OCI-LY1 (cell line): ENCODE measurements around the gene OXTR.

Source experiments
- H2AFZ ChIP-seq: fragments of 200-600 bp; sonication (generic), shearing (Covaris generic); 2 replicates; pipeline ENCODE4 v1.6.0; 2014; ENCODE audit warnings: antibody characterized with exemption, mild to moderate bottlenecking, low read length
- H3F3A ChIP-seq: fragments of 200-600 bp; sonication (generic), shearing (Covaris generic); 2 replicates; pipeline ENCODE4 v1.6.0; 2014; ENCODE audit warnings: mild to moderate bottlenecking, antibody characterized with exemption, low read length, moderate library complexity; ENCODE audit not compliant: insufficient read depth
- H3K27ac ChIP-seq: fragments of 200-600 bp; sonication (generic); 2 replicates; pipeline ENCODE4 v1.5.1; 2014; ENCODE audit warnings: low read length, mixed run types, mild to moderate bottlenecking, low read depth; ENCODE audit not compliant: poor library complexity, severe bottlenecking
- H3K27me3 ChIP-seq: fragments of 200-600 bp; sonication (generic); 2 replicates; pipeline ENCODE4 v1.6.0; 2014; ENCODE audit warnings: antibody characterized with exemption, mild to moderate bottlenecking, low read length, moderate library complexity; ENCODE audit not compliant: insufficient read depth
- H3K36me3 ChIP-seq: fragments of 200-600 bp; sonication (generic); 2 replicates; pipeline ENCODE4 v1.6.1; 2014; ENCODE audit warnings: mild to moderate bottlenecking, antibody characterized with exemption, low read length, moderate library complexity, mixed read lengths; ENCODE audit not compliant: insufficient read depth
- H3K4me1 ChIP-seq: fragments of 200-600 bp; sonication (generic); 2 replicates; pipeline ENCODE4 v1.5.1; 2014; ENCODE audit warnings: mild to moderate bottlenecking, low read length, moderate library complexity; ENCODE audit not compliant: insufficient read depth, severe bottlenecking
- H3K4me2 ChIP-seq: fragments of 200-600 bp; sonication (generic), shearing (Covaris generic); 2 replicates; pipeline ENCODE4 v1.6.1; 2014; ENCODE audit warnings: low read length
- H3K4me3 ChIP-seq: fragments of 200-600 bp; sonication (generic); 2 replicates; pipeline ENCODE4 v1.5.1; 2014; ENCODE audit warnings: low read length, low read depth, mild to moderate bottlenecking, mixed read lengths; ENCODE audit not compliant: poor library complexity, severe bottlenecking
- H3K79me2 ChIP-seq: fragments of 200-600 bp; shearing (Covaris generic); 2 replicates; pipeline ENCODE4 v1.6.1; 2016; ENCODE audit warnings: mixed run types, low read length, mixed read lengths; ENCODE audit not compliant: insufficient read depth
- H3K9ac ChIP-seq: fragments of 200-600 bp; sonication (generic), shearing (Covaris generic); 2 replicates; pipeline ENCODE4 v1.6.1; 2014; ENCODE audit warnings: mild to moderate bottlenecking, low read length, mixed read lengths
- H3K9me2 ChIP-seq: fragments of 200-600 bp; sonication (generic), shearing (Covaris generic); 2 replicates; pipeline ENCODE4 v1.6.1; 2014; ENCODE audit warnings: low read depth, mild to moderate bottlenecking, low read length, mixed read lengths
- H3K9me3 ChIP-seq: fragments of 200-600 bp; shearing (Covaris generic); 2 replicates; pipeline ENCODE4 v1.6.1; 2014; ENCODE audit warnings: low read length, mixed read lengths
- H4K20me1 ChIP-seq: fragments of 200-600 bp; sonication (generic), shearing (Covaris generic); 2 replicates; pipeline ENCODE4 v1.6.0; 2016; ENCODE audit warnings: mild to moderate bottlenecking, low read length; ENCODE audit not compliant: insufficient read depth
- EZH2 ChIP-seq: fragments of 200-600 bp; sonication (generic), shearing (Covaris generic); IDR thresholded peaks from 2 replicates; pipeline ENCODE4 v1.8.0; 2017; ENCODE audit warnings: borderline replicate concordance, mixed run types, mild to moderate bottlenecking, antibody characterized with exemption, low read length, moderate library complexity, mixed read lengths
- TF ChIP-seq, protein P1 (sequence below): fragments of 200-600 bp; sonication (generic), shearing (Covaris generic); IDR thresholded peaks from 2 replicates; pipeline ENCODE4 v1.5.1; 2017; ENCODE audit warnings: mild to moderate bottlenecking, antibody characterized with exemption, low read length, moderate library complexity, mixed read lengths

Gene OXTR

DNA sequence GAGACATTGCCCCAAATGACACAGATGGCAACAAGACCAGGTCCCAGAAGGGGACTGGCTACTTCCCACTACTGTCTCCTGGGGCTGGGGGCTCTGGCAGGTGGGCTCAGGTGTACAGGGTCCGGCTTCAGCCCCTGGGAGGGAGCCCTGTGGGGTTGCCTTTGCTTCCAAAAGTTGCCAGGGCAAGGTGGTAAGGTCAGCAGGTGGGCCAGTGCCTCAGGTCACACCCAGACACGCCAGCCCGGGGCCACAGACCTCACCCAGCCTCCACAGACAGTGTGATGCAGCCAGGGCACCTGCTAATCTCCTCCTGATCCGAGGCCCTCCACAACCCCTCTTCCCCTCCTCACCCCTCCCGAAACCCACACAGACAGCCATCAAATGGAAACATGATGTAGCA is 7.5 kb downstream of the OXTR start:
- Histone ChIP-seq H3K4me2 (no peak overlapping the region), H3K9me3 (no peaks in the 10 kb centered on the region), H3K9ac (no peak overlapping the region), H3K36me3 (no peaks in the 10 kb centered on the region), H2AFZ (no peak overlapping the region), H3K79me2 (no peaks in the 10 kb centered on the region), H3K4me3 (no peak overlapping the region), H3K27ac (no peak overlapping the region), H3K4me1 (no peaks in the 10 kb centered on the region), H4K20me1 (no peaks in the 10 kb centered on the region), H3F3A (no peaks in the 10 kb centered on the region), H3K27me3 (no peaks in the 10 kb centered on the region), H3K9me2 (no peaks in the 10 kb centered on the region)
- TF ChIP-seq, protein P1, sequence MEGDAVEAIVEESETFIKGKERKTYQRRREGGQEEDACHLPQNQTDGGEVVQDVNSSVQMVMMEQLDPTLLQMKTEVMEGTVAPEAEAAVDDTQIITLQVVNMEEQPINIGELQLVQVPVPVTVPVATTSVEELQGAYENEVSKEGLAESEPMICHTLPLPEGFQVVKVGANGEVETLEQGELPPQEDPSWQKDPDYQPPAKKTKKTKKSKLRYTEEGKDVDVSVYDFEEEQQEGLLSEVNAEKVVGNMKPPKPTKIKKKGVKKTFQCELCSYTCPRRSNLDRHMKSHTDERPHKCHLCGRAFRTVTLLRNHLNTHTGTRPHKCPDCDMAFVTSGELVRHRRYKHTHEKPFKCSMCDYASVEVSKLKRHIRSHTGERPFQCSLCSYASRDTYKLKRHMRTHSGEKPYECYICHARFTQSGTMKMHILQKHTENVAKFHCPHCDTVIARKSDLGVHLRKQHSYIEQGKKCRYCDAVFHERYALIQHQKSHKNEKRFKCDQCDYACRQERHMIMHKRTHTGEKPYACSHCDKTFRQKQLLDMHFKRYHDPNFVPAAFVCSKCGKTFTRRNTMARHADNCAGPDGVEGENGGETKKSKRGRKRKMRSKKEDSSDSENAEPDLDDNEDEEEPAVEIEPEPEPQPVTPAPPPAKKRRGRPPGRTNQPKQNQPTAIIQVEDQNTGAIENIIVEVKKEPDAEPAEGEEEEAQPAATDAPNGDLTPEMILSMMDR, result no peak
- no peak for TF ChIP-seq EZH2

DNA sequence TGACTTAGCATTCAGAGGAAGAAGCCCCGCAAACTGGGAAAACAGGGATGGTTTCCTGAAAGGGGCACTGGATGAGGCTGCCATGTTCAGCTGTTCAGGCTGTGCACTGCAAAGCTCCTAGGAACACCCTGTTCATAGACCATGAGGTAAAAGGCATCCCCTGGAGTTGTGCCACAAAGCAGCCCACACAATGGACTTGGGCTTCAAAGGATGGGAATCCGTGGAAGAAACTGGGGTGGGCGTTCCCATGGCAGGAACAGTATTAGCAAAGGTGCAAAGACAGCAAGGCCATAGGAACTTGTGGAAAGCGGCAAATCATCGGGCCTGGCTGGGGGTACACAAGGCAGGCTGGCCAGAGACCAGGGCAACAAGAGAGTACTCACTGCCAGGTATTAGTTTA is 8.9 kb downstream of the OXTR start:
- H3K27me3 ChIP-seq, result no peaks in the 10 kb centered on the region
- no peaks in the 10 kb centered on the region for H3K4me1 ChIP-seq
- H3K27ac ChIP-seq, result no peak overlapping the region
- H3K4me3 ChIP-seq, result no peak overlapping the region
- no peaks in the 10 kb centered on the region for H3F3A ChIP-seq
- no peaks in the 10 kb centered on the region for H3K79me2 ChIP-seq
- no peak for TF ChIP-seq EZH2
- TF ChIP-seq, protein P1, result no peak
- no peak overlapping the region for H2AFZ ChIP-seq
- no peaks in the 10 kb centered on the region for H4K20me1 ChIP-seq
- no peaks in the 10 kb centered on the region for H3K9me2 ChIP-seq
- H3K9ac ChIP-seq, result no peak overlapping the region
- H3K4me2 ChIP-seq, result no peak overlapping the region
- no peaks in the 10 kb centered on the region for H3K9me3 ChIP-seq
- H3K36me3 ChIP-seq, result no peaks in the 10 kb centered on the region

DNA sequence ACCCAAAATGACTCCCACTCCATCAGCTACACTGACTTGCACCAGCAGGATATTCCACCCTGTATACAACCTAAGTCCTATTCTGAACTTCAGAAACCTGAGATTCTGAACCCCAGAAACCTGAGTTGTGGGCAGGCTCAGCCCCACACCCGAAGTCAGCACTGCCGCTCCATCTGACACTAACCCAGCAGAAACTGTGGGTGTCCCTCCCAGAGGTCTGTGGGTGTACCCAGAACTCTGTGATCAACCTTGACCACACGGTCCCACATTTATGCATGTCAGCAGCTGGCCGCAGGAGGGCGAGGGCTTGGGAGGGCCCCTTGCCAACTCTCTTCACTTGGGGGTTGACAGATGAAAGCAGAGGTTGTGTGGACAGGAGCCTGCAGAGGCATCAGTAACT is 9.3 kb downstream of the OXTR start:
- no peaks in the 10 kb centered on the region for H4K20me1 ChIP-seq
- no peaks in the 10 kb centered on the region for H3K79me2 ChIP-seq
- H3K4me1 ChIP-seq, result no peaks in the 10 kb centered on the region
- no peaks in the 10 kb centered on the region for H3K27me3 ChIP-seq
- H3K9me2 ChIP-seq, result no peaks in the 10 kb centered on the region
- no peaks in the 10 kb centered on the region for H3K9me3 ChIP-seq
- no peak for TF ChIP-seq EZH2
- H3K27ac ChIP-seq, result no peak overlapping the region
- no peaks in the 10 kb centered on the region for H3F3A ChIP-seq
- H2AFZ ChIP-seq, result no peak overlapping the region
- no peaks in the 10 kb centered on the region for H3K36me3 ChIP-seq
- no peak overlapping the region for H3K9ac ChIP-seq
- H3K4me3 ChIP-seq, result no peak overlapping the region
- no peak overlapping the region for H3K4me2 ChIP-seq

DNA sequence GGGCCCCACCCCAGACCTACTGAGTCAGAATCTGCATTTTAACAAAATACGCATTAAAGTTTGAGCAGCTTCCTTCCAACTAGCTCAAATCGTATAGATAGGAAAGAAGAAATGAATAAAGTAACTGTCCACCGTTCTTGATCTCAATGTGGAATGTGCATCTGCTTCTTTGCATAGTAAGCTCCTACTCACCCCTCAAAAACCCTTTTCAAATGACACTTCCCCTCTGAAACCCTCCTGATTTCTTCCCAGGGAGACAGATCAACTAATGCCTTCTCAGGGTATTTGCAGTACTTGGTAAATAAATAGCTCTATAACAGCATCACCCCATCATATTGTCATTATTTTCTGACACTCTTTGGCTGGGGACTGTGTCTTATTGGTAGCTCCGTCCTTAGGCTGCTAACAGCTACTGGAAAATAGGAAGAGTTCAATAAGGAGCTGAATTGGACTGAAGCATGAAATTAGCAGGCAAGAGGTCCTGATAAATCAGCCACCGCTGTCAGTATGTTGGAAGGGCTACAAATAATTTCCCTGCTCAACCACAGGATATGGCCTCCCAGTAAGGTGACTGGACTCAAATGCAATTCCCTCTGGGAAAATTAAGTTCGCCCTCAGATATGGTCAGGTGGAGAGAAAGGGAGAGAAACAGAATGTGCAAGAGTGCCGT is 10.2 kb downstream of the OXTR start:
- no peaks in the 10 kb centered on the region for H3K4me1 ChIP-seq
- H3K27me3 ChIP-seq, result no peaks in the 10 kb centered on the region
- H3F3A ChIP-seq, result no peaks in the 10 kb centered on the region
- H3K9me2 ChIP-seq, result no peaks in the 10 kb centered on the region
- H3K9ac ChIP-seq, result no peak overlapping the region
- no peaks in the 10 kb centered on the region for H3K36me3 ChIP-seq
- H2AFZ ChIP-seq, result no peak overlapping the region
- no peak overlapping the region for H3K27ac ChIP-seq
- H4K20me1 ChIP-seq, result no peaks in the 10 kb centered on the region
- TF ChIP-seq, protein P1, result no peak
- TF ChIP-seq EZH2, result no peak
- H3K4me3 ChIP-seq, result no peak overlapping the region
- H3K79me2 ChIP-seq, result no peaks in the 10 kb centered on the region
- H3K4me2 ChIP-seq, result no peak overlapping the region
- H3K9me3 ChIP-seq, result no peaks in the 10 kb centered on the region
